Activated T-cell treated with anti-CD3 and anti-CD28 coated beads, Interleukin-2, amount 50 U/mL, for 4 hours (primary cell): Measurements from ENCODE around the gene TRIM44. TPM values are rescaled to one million over a fixed set of nuclear protein-coding genes. Genes with fewer than 3 reads are reported as not detected.

Experiments
- ATAC-seq, 2 donors: fragments of 200-7000 bp; cut with Tn5 transposase; one replicate each; pipeline ENCODE4 v1.10.0; 2021
- DNase-seq: peaks from one replicate; pipeline ENCODE4 v3.0.0-alpha.2; 2020
- H3K27me3 Mint-ChIP-seq: one replicate; pipeline ENCODE4 v1.8.0; 2021; ENCODE audit warnings: low read depth, mixed read lengths
- H3K36me3 Mint-ChIP-seq: one replicate; pipeline ENCODE4 v1.8.0; 2022; ENCODE audit warnings: mixed read lengths; ENCODE audit not compliant: insufficient read depth
- H3K4me1 Mint-ChIP-seq: one replicate; pipeline ENCODE4 v1.8.0; 2021; ENCODE audit warnings: low read depth, mixed read lengths
- H3K4me3 Mint-ChIP-seq: one replicate; pipeline ENCODE4 v1.8.0; 2021; ENCODE audit warnings: mild to moderate bottlenecking, moderate library complexity, mixed read lengths
- H3K9me3 Mint-ChIP-seq: one replicate; pipeline ENCODE4 v1.8.0; 2021; ENCODE audit warnings: mixed read lengths
- total RNA-seq, 3 donors: library from RNA; stranded (reverse); gene quantifications; one replicate each; pipeline ENCODE4 v1.2.1, GENCODE V29; 2021

The TRIM44 gene
- total RNA-seq, 3 donors from 2014 or later, result 38.6 to 48.5 (median 45.3) TPM

- H3K4me1 Mint-ChIP-seq, result peaks cover 58% of the 10 kb centered on the region
- peaks cover 25% of the 10 kb centered on the region for H3K36me3 Mint-ChIP-seq
- peaks cover 5% of the 10 kb centered on the region for H3K9me3 Mint-ChIP-seq
- DNase-seq, result no peak
- no peak for ATAC-seq
- H3K27me3 Mint-ChIP-seq, result no peaks in the 10 kb centered on the region
- H3K4me3 Mint-ChIP-seq, result no peak overlapping the region
These were observed 119.4 kb downstream of the TRIM44 start for GRCh38 chr11:35781861-35782470.

DNA sequence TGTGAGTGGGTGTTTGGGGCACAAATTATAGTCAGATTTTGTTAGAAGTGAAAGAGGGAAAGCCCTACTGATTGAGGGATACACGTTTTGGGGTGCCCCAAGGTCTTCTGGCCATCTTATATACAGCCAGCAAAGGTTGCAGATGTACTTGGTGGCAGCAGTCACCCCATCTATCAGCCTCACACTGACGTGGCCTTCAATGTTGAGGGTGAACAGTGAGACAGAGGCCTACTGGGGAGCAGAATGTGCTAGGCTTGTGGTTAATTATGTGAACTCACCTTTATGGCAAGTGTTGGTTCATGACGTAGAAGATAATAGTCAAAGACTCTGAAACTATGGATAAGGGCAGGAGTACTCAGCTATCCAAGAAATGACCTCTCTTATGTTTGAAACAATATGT, 121.2 kb downstream of the TRIM44 start:
- Mint-ChIP-seq H3K27me3 (no peaks in the 10 kb centered on the region), H3K4me1 (peaks cover 57% of the 10 kb centered on the region), H3K4me3 (no peak overlapping the region), H3K9me3 (no peaks in the 10 kb centered on the region), H3K36me3 (peaks cover 21% of the 10 kb centered on the region)
- no peak for ATAC-seq
- DNase-seq, result no peak

DNA sequence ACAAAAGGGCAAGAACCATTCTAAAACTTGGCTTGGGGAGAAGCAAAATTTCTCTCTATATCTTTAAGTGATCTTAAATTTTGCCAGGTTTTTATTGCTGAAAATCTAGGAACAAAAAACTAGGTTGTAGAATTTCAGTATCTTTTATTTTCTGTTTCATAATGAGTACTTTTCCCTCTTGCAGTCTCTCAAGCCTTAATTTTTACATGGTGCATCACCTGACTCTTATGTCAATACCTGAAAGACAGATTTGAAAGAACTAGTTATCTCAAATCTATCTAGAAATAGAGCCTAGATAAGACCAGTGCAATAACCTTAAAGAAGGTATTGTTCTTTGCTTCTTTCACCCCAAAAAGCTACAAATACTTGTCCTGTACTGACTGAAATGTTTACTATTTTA, 122.1 kb downstream of the TRIM44 start:
- Mint-ChIP-seq H3K9me3 (no peaks in the 10 kb centered on the region), H3K4me3 (no peak overlapping the region), H3K4me1 (peaks cover 57% of the 10 kb centered on the region), H3K27me3 (no peaks in the 10 kb centered on the region), H3K36me3 (peaks cover 15% of the 10 kb centered on the region)
- DNase-seq (no peak), ATAC-seq (peak in 1 of 2 donors; percentile 28)

DNA sequence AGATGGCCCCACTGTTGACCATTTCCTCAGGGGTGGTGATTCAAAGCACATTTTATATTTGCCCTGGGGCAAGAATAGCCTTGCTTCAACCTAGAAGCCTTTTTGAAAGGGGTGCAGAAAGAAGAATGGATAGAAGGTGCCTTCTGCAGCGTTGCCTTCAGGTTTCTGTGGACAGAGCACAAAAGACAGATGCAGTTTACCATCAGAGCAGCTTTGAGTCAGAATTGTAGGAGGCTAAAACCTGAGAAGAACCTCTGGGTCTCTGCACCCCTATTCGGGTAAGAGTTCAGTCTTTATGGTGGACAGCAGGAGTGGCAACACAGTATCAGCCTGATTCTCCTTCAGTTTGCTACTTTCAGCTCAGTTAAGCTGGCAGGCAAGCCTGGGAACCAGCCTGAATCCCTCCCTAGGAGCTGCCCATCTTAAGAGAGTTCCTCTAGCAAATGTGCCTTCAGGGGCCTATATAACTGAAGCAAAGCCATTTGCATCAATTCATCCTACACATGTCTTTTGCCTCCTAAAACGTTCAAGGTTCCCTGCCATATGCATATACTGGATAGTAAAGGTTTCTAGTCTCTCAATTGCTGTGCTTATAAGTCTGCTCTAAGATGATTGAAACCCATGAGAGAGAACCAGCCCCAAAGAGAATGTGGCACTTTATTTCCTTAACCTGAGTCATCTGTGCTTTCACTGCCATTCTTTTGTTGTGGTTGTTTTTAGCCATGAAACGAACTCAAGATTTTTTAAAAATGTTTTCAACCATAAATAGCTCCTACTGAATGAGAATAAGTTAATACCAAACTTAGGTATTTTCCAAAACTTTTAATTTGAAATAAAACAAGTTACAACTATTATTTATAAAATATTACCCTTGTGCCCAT, 123.0 kb downstream of the TRIM44 start:
- peak; percentile 63 to 88 for ATAC-seq
- H3K9me3 Mint-ChIP-seq, result no peaks in the 10 kb centered on the region
- no peak overlapping the region for H3K4me3 Mint-ChIP-seq
- peaks cover 54% of the 10 kb centered on the region for H3K4me1 Mint-ChIP-seq
- peaks cover 17% of the 10 kb centered on the region for H3K36me3 Mint-ChIP-seq
- no peak for DNase-seq
- no peaks in the 10 kb centered on the region for H3K27me3 Mint-ChIP-seq

DNA sequence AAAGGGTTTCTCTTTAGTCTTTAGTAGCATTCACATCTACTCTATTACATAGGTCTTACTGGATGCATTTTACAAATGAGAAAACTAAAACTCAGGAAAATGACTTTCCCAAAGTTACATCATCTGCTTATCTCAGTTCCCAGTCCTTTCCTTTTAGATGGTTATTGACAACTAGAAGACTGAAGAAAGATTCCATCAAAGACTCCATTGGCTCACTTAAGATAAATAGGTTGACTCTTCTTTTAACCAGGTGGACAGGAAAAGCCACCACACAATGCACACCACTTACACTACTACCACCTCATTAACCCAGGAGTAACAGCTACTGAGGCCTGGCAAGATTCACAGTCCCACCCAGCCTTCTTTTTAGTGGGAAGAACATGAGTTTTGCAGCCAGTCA, 123.6 kb downstream of the TRIM44 start:
- Mint-ChIP-seq H3K36me3 (peaks cover 15% of the 10 kb centered on the region), H3K4me1 (peaks cover 47% of the 10 kb centered on the region), H3K27me3 (no peaks in the 10 kb centered on the region), H3K9me3 (no peaks in the 10 kb centered on the region), H3K4me3 (no peak overlapping the region)
- ATAC-seq (no peak), DNase-seq (no peak)

GRCh38 chr11:35787013-35787504, 124.5 kb downstream of the TRIM44 start:
- Mint-ChIP-seq H3K9me3 (no peaks in the 10 kb centered on the region), H3K36me3 (peaks cover 18% of the 10 kb centered on the region), H3K4me1 (peaks cover 42% of the 10 kb centered on the region), H3K27me3 (no peaks in the 10 kb centered on the region), H3K4me3 (no peak overlapping the region)
- ATAC-seq, result no peak
- DNase-seq, result no peak

- peaks cover 18% of the 10 kb centered on the region for H3K36me3 Mint-ChIP-seq
- no peaks in the 10 kb centered on the region for H3K27me3 Mint-ChIP-seq
- DNase-seq (no peak), ATAC-seq (no peak)
- H3K9me3 Mint-ChIP-seq, result no peaks in the 10 kb centered on the region
- peaks cover 40% of the 10 kb centered on the region for H3K4me1 Mint-ChIP-seq
- no peak overlapping the region for H3K4me3 Mint-ChIP-seq
These were observed 125.1 kb downstream of the TRIM44 start for GRCh38 chr11:35787626-35788025.

DNA sequence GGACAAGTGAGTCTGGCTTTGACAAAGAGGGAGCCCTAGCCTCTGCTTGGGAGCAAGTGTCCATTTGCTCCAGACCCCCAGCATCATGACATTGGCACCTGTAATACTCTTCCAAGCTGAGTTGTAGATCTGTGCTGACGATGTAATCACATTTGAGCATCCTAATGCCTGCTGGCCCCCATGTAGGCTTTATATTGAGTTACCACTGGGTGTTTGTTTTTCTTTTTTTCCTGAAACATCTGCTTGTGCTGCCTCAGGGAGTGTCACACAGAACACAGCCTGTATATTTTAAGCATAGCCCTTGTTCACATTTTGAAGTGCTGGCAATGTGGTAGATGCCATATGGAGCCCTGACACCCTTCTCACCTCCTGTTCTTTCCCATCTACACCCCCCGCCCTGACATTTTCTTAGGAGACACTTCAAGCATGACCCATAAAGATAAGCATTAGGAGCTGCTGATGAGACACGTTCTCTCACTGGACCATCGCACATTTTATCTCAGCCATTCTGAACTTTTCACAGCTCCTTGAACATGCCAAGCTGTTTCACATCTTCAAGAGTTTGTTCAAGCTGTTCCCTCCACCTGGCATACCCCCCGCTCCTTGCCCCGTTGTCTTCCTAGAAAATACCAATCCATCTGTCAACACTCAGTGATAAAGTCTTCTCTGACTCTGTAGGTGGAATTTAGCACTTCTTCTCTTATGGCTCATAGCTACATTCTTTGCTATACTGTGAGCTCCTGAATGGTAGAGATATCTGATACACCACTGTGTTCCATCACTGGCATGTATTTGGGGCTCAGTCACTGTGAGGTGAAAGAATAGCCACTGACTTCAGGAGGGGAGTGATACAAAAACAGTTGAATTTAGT, 128.7 kb downstream of the TRIM44 start:
- peaks cover 16% of the 10 kb centered on the region for H3K4me1 Mint-ChIP-seq
- peaks cover 27% of the 10 kb centered on the region for H3K36me3 Mint-ChIP-seq
- no peak for DNase-seq
- H3K4me3 Mint-ChIP-seq, result no peak overlapping the region
- no peaks in the 10 kb centered on the region for H3K27me3 Mint-ChIP-seq
- no peak for ATAC-seq
- no peaks in the 10 kb centered on the region for H3K9me3 Mint-ChIP-seq

DNA sequence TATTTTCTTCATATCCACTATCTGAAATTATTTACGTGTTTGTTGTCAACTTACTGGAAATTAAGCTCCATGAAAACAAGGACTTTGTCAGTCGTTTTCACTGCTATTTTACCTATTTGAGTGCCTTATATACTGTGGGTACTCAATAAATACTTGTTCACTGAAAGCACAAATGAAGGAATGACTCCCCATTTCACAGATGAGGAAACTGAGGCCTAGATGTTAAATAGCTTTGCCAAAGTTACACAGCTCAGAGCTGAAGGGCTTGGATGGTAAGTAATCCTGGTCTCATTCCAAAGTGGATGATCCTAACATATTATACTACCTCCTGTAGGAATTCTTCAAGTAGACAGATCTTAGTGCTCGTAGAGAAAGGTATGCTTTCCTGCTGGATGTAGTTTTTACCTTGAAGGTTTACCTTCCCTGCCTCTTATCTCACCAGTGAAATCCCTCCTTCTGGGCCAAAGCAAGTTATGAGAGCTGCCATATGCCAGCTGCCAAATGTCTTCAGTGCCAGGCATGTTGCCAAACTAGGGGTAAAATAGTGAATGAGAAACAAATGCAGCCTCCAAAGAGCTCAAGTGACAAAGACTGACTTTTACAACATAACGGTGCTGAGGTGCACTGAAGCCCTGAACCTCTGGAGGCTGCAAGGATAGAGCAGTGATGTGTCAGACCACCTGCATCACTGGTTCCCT, 129.7 kb downstream of the TRIM44 start:
- Mint-ChIP-seq H3K36me3 (peaks cover 25% of the 10 kb centered on the region), H3K9me3 (no peaks in the 10 kb centered on the region), H3K27me3 (no peaks in the 10 kb centered on the region), H3K4me3 (no peak overlapping the region), H3K4me1 (peaks cover 11% of the 10 kb centered on the region)
- ATAC-seq (no peak), DNase-seq (no peak)

DNA sequence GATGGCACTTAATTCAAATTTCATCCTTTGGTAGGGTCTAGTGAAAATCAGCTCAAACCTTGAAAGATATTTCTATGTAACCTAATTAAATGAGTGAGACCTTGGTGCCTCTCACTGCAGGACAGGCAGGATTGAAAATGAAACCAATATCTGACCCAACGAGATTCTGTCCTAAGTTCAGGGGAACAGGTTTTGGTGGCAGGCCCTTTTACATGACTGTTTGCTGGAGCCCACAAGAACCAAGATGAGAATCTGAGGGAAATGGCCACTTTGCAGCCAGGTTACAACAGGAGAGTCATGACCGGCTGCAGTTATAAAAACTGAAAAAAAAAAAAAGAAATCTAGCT, 130.2 kb downstream of the TRIM44 start:
- Mint-ChIP-seq H3K4me3 (no peak overlapping the region), H3K27me3 (no peaks in the 10 kb centered on the region), H3K4me1 (peaks cover 11% of the 10 kb centered on the region), H3K9me3 (no peaks in the 10 kb centered on the region), H3K36me3 (peaks cover 28% of the 10 kb centered on the region)
- DNase-seq (no peak), ATAC-seq (no peak)

- no peaks in the 10 kb centered on the region for H3K27me3 Mint-ChIP-seq
- H3K4me3 Mint-ChIP-seq, result no peak overlapping the region
- no peak for ATAC-seq
- H3K4me1 Mint-ChIP-seq, result peaks cover 10% of the 10 kb centered on the region
- no peaks in the 10 kb centered on the region for H3K9me3 Mint-ChIP-seq
- H3K36me3 Mint-ChIP-seq, result peaks cover 31% of the 10 kb centered on the region
- DNase-seq, result no peak
These were observed 131.8 kb downstream of the TRIM44 start for GRCh38 chr11:35794333-35794732.

- Mint-ChIP-seq H3K4me3 (no peak overlapping the region), H3K9me3 (no peaks in the 10 kb centered on the region), H3K27me3 (no peaks in the 10 kb centered on the region), H3K36me3 (peaks cover 37% of the 10 kb centered on the region), H3K4me1 (peaks cover 10% of the 10 kb centered on the region)
- ATAC-seq (no peak), DNase-seq (no peak)
These were observed 132.3 kb downstream of the TRIM44 start for GRCh38 chr11:35794850-35795249.

DNA sequence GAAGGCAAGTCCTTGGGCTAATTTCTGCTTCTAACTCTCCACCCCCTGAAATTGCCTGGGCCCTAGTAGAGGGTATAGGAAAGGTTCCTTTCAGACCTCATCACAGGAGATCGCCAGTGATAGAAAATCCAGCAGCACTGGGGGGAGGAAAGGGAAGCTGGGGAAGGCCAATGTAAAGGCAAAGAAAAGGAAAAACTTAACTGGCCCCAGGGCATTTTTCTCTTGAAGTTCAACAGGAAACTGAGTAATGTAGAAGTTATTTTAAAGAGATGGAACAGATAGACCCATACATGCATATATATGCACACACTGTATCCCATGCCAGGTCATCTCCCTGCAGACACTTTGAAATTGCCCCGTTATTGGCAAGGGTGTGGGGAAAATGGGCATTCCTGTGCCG, 134.0 kb downstream of the TRIM44 start:
- no peak overlapping the region for H3K4me3 Mint-ChIP-seq
- ATAC-seq, result no peak
- no peaks in the 10 kb centered on the region for H3K9me3 Mint-ChIP-seq
- no peak for DNase-seq
- peaks cover 11% of the 10 kb centered on the region for H3K4me1 Mint-ChIP-seq
- H3K27me3 Mint-ChIP-seq, result no peaks in the 10 kb centered on the region
- peaks cover 32% of the 10 kb centered on the region for H3K36me3 Mint-ChIP-seq

DNA sequence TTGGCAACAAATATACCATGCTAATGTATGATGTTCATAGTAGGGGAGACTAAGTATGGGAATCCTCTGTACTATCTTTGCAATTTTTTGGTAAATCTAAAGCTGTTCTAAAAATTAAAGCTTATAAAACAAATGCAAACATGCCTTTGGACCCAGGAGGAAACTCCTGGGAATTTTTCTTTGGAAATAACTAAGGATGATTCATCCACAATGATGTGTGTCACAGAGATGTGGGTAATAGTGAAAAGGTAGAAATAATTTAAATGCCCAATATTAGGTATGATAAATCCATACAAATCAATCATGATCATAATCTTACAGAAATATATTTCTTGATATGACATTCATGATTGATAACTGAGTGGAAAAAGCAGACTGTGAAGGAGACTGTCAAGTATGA, 135.8 kb downstream of the TRIM44 start:
- DNase-seq, result no peak
- H3K4me3 Mint-ChIP-seq, result no peak overlapping the region
- peaks cover 32% of the 10 kb centered on the region for H3K36me3 Mint-ChIP-seq
- H3K4me1 Mint-ChIP-seq, result peaks cover 12% of the 10 kb centered on the region
- ATAC-seq, result no peak
- no peaks in the 10 kb centered on the region for H3K27me3 Mint-ChIP-seq
- no peaks in the 10 kb centered on the region for H3K9me3 Mint-ChIP-seq
